ENCODE results near the gene PRR35.

Gene PRR35

DNA sequence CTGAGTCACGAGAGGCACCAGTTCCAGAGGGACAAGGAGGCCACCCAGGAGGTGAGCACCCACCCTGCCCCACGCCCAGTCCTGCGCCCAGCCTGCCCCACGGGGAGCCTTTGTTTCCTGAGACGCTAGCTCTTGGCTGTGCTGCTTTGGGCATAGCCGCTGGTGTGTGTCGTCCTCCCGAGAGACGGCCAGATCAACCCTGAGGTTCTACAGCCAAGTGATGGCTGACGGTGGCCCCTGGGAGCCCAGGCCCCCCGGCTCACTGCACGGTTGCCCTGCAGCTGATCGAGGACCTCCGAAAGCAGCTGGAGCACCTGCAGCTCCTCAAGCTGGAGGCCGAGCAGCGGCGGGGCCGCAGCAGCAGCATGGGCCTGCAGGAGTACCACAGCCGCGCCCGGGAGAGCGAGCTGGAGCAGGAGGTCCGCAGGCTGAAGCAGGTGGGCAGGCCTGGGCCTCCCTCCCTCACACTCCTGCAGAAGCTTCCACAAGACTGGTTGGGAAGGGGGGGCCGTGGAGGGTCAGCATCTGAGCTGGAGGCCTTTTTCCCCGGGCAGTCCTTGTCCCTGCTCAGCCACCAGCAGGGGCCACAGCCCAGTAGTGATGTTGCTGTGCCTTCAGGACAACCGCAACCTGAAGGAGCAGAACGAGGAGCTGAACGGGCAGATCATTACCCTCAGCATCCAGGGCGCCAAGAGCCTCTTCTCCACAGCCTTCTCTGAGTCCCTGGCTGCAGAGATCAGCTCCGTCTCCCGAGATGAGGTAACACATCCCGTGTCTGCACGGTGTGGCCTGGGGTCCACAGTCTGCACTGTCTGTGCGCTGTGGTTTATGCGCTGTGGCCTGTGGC is 40.1 kb upstream of the PRR35 start:
- Histone ChIP-seq H3K4me1 (peaks cover 23 to 73% (median 51%) of the 10 kb centered on the region in 10 experiments), H3K36me3 (peaks cover 27 to 82% (median 56%) of the 10 kb centered on the region in 11 experiments), H3K27me3 (no peaks in the 10 kb centered on the region), H4K20me1 (peaks cover 0 to 85% (median 53%) of the 10 kb centered on the region in 11 experiments; a peak in 20 of 22 replicates), H3K27ac (no peak overlapping the region), H3K9ac (peak overlapping the region in 5 of 11 experiments; percentile 11 to 50 (median 29); a peak in 5 of 22 replicates), H3K9me3 (replicated peaks in 1 of 11) (no peaks in the 10 kb centered on the region), H3K4me3 (no peak overlapping the region; a peak in 1 of 20 replicates), H3K4me2 (peak overlapping the region in 9 of 11 experiments; percentile 7 to 77 (median 66); a peak in 16 of 22 replicates)
- TF ChIP-seq Cebpa-rat (IDR thresholded peaks at IDR 0.05) = no peak

DNA sequence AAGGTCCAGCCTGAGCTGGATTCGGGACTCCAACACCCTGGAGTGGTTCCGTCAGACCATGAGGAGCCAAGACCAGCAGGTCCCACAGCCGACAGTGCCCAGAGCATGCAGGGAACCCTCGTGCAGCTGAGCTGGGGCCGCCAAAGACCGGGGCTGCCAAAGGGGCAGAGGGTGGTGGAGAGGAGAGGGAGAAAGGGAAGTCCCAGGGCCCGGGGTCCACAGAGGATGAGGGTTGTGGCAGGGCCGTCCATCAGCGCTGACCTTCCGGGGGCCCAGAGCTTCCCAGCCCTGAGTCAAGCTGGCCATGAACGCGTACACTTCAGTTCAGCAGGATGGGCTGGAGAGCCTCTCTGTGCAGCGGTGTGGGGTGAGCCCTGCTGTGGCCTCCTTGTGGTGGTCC is 39.3 kb upstream of the PRR35 start:
- H3K4me2 ChIP-seq = peak overlapping the region in 4 of 11 experiments; percentile 56 to 77 (median 69); a peak in 6 of 22 replicates
- TF ChIP-seq Cebpa-rat (IDR thresholded peaks at IDR 0.05) = no peak
- no peak overlapping the region for H3K27ac ChIP-seq
- no peak overlapping the region for H3K4me3 ChIP-seq
- no peaks in the 10 kb centered on the region for H3K9me3 ChIP-seq (replicated peaks in 1 of 11)
- peaks cover 20 to 76% (median 49%) of the 10 kb centered on the region in 11 experiments; a peak in 21 of 22 replicates for H3K36me3 ChIP-seq
- no peaks in the 10 kb centered on the region for H3K27me3 ChIP-seq
- peaks cover 30 to 81% (median 59%) of the 10 kb centered on the region in 10 experiments for H3K4me1 ChIP-seq
- H4K20me1 ChIP-seq = peaks cover 0 to 85% (median 61%) of the 10 kb centered on the region in 11 experiments; a peak in 20 of 22 replicates
- no peak overlapping the region for H3K9ac ChIP-seq

DNA sequence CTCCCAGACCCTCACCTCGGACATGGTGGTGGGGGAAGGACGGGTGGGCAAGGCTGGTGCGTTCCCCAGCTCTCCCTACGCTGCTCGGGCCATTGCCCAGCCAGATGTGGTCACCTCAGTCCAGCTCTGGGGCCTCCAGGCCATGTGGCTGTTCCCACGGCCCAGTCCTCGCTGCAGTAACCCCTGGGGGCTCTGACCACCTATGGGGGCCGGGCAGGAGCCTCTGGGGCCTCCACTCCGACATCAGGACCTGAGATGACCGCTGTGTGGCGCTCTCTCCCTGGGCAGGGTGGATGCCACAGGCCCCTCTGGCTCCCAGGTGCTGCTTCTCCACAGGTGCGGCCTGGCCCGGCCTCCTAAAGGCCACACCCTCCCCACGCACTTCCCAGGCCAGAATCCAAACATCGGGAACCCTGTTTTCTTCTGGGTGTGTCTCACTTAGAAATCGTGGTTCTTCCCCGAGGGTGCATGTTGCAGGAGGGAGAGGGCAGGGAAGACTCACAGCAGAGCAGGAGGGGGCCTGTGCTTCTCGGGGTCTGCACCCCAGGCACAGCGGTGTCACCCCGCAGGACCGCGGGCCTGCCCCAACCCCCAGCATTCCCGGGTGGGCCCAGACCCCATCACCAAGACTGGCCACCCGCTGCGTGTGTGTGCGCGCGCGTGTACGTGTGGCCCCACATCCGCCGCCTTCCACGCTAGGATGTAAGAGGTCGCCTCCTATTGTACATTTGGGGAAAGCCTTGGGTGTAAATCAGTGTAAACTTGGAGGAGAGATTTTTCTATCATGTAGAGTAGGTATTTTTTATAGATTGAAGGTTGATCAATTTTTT is 38.6 kb upstream of the PRR35 start:
- Histone ChIP-seq H3K9ac (no peak overlapping the region), H3K27ac (no peak overlapping the region), H3K36me3 (peaks cover 14 to 68% (median 42%) of the 10 kb centered on the region in 11 experiments; a peak in 21 of 22 replicates), H3K4me1 (peaks cover 37 to 89% (median 66%) of the 10 kb centered on the region in 10 experiments), H3K4me2 (0 out of 22 replicates have a peak overlapping the region, but pooled peaks of 1 of the 11 experiments have one; percentile 66), H3K4me3 (no peak overlapping the region), H3K27me3 (no peaks in the 10 kb centered on the region), H3K9me3 (replicated peaks in 1 of 11) (no peaks in the 10 kb centered on the region), H4K20me1 (peaks cover 0 to 87% (median 68%) of the 10 kb centered on the region in 11 experiments; a peak in 21 of 22 replicates)
- no peak for TF ChIP-seq Cebpa-rat (IDR thresholded peaks at IDR 0.05)

DNA sequence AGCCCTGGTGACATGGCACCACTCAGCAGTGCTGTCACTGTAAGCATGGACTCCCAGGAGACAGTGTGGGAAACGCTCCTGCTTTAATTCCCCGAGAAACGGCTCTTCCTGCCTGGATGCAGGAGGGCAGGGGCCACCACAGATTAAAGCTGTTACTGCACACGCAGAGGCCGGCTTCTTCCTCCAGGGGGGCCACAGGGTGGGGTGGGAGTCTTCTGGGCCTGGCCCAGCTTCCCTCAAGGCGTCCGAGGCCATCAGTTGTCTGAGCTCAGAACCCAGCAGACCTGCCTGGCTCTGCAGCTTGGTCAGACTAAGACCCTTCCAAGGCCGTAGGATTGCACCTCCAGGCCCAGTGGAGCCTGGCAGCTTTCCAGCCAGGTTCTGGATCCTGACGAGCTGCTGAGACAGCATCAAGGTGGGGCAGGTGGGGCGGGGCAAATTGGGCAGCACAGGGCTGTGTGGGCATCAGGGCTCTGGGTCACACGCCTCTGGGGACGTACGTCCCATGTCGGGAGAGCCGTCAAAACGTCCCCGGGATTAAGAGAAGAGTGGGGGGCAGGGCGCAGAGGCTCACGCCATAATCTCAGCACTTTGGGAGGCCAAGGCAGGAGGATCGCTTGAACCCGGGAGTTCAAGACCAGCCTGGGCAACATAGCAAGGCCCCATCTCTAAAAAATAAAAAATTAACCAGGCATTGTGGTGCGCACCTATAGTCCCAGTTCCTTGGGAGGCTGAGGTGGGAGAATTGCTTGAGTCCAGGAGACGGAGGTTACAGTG is 37.7 kb upstream of the PRR35 start:
- Histone ChIP-seq H3K4me2 (peak overlapping the region in 2 of 11 experiments; percentile 96 to 100; a peak in 1 of 22 replicates), H3K27me3 (no peaks in the 10 kb centered on the region), H3K4me1 (peaks cover 37 to 83% (median 61%) of the 10 kb centered on the region in 10 experiments), H4K20me1 (peaks cover 0 to 88% (median 68%) of the 10 kb centered on the region in 11 experiments; a peak in 21 of 22 replicates), H3K27ac (no peak overlapping the region), H3K9me3 (replicated peaks in 1 of 11) (no peaks in the 10 kb centered on the region), H3K9ac (no peak overlapping the region), H3K4me3 (no peak overlapping the region), H3K36me3 (peaks cover 13 to 59% (median 33%) of the 10 kb centered on the region in 11 experiments; a peak in 21 of 22 replicates)
- TF ChIP-seq Cebpa-rat (IDR thresholded peaks at IDR 0.05) = no peak

DNA sequence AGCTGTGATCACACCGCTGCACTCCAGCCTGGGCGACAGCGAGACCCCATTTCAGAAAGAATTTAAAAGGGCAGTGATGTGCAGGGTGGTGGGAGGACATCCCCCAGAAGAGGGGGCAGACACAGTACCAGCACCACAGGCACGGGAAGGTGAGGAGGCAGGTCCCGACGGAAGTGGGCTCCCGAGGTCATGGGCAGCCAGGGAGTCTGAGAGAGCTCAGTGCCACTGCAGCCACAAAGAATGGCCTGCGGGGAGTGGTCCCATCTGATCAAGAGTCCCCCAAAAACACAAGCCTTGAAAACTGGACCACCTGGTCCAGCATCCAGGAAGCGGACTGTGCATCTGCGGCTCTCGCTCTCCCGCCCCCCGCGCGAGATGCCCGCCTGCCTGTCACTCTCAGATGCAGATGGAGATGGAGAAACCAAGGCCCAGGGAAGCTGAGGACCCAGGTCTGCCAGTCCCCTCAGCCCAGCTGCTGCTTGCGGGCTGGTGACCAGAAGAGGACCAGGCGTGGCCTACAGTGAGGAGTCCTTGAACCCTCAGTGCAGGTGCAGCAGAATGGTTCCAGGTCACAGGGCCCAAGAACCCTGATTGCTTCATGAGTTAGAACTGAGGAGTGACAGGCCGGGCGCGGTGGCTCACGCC is 37.0 kb upstream of the PRR35 start:
- Histone ChIP-seq H3K9me3 (replicated peaks in 1 of 11) (no peaks in the 10 kb centered on the region), H3K27ac (no peak overlapping the region), H3K27me3 (no peaks in the 10 kb centered on the region), H3K9ac (no peak overlapping the region), H3K4me3 (no peak overlapping the region), H3K4me2 (peak overlapping the region in 10 of 11 experiments; percentile 15 to 100 (median 98); a peak in 15 of 22 replicates), H3K36me3 (peaks cover 12 to 52% (median 32%) of the 10 kb centered on the region in 11 experiments; a peak in 21 of 22 replicates), H4K20me1 (peaks cover 0 to 82% (median 62%) of the 10 kb centered on the region in 11 experiments; a peak in 21 of 22 replicates), H3K4me1 (peaks cover 37 to 79% (median 61%) of the 10 kb centered on the region in 10 experiments)
- no peak for TF ChIP-seq Cebpa-rat (IDR thresholded peaks at IDR 0.05)

DNA sequence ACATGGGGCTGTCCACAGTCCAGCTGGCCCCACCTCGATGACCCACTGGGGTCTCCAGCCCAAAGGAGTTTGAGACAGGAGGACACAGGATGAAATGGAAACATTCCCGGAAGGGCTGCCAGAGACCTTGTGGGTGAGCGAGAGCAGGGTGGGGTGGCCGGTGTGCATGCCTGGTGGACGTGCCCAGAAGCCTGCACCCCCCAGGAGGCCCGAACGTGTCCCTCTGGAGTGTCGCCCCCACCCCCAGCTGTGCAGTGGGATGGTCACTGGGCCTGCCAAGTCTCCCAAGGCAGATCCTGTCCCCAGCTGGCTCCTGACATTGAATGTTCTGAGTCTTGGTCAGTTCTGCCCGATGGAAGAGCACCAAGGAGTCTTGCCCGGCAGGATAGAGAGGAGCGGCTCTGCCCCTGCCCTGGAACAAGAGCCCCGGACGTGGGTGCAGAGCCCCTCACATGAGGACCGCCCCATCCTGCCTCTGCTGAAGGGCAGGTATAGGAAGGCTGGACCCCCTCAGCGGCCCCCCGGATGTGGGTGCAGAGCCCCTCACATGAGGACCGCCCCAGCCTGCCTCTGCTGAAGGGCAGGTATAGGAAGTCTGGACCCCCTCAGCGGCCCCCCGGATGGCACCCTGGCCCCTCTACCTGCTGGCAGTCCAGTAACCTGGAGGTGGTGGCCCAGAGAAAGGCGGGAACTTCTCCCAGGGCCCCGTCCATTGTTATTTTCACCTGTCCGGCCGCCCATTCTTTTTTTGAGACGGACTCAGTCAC is 35.7 kb upstream of the PRR35 start:
- no peak for TF ChIP-seq Cebpa-rat (IDR thresholded peaks at IDR 0.05)
- Histone ChIP-seq H3K36me3 (peaks cover 7 to 43% (median 24%) of the 10 kb centered on the region in 11 experiments; a peak in 20 of 22 replicates), H3K27ac (peak overlapping the region in 6 of 11 experiments; percentile 35 to 96 (median 94); a peak in 8 of 22 replicates), H3K9ac (peak overlapping the region in 8 of 11 experiments; percentile 2 to 100 (median 97); a peak in 7 of 22 replicates), H4K20me1 (peaks cover 4 to 80% (median 62%) of the 10 kb centered on the region in 11 experiments; a peak in 21 of 22 replicates), H3K27me3 (no peaks in the 10 kb centered on the region), H3K4me3 (no peak overlapping the region; a peak in 1 of 20 replicates), H3K4me2 (peak overlapping the region; percentile 92 to 100 (median 99)), H3K4me1 (peaks cover 44 to 74% (median 57%) of the 10 kb centered on the region in 10 experiments), H3K9me3 (replicated peaks in 1 of 11) (no peaks in the 10 kb centered on the region)

DNA sequence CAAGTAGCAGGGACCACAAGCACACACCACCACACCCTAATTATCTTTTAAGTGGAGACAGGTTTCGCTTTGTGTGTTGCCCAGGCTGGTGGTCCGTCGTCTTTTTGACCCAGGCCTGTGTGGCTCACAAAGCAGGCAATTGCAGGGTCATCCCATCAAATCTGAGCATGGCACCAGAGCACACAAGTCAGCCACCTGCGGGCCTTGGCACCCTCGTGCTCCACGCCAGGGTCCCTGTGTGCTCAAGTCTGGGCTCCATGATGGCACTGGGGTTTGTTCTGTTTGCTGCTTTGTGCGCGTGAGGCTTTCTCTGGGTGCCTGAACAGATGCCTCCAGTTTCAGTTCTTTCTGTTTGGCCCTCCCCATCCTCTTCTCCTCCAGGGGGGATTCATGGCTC is 35.1 kb upstream of the PRR35 start:
- H3K4me2 ChIP-seq = peak overlapping the region; percentile 92 to 100 (median 99)
- H3K9ac ChIP-seq = peak overlapping the region; percentile 90 to 100 (median 97); a peak in 21 of 22 replicates
- peaks cover 11 to 43% (median 25%) of the 10 kb centered on the region in 11 experiments; a peak in 21 of 22 replicates for H3K36me3 ChIP-seq
- peak overlapping the region in 2 of 10 experiments; percentile 93 to 99; a peak in 4 of 20 replicates for H3K4me3 ChIP-seq
- no peaks in the 10 kb centered on the region for H3K9me3 ChIP-seq (replicated peaks in 1 of 11)
- H3K27me3 ChIP-seq = no peaks in the 10 kb centered on the region
- H3K27ac ChIP-seq = peak overlapping the region in 9 of 11 experiments; percentile 21 to 97 (median 94); a peak in 15 of 22 replicates
- peaks cover 10 to 80% (median 62%) of the 10 kb centered on the region in 11 experiments for H4K20me1 ChIP-seq
- peaks cover 50 to 74% (median 57%) of the 10 kb centered on the region in 10 experiments for H3K4me1 ChIP-seq
- no peak for TF ChIP-seq Cebpa-rat (IDR thresholded peaks at IDR 0.05)
